Right cardiac atrium (tissue), 5 donors: ENCODE data around the gene ABCA9. TPM values are rescaled to one million over a fixed set of nuclear protein-coding genes. Genes with fewer than 3 reads are reported as not detected.
A peak's percentile ranks its signal among the peaks of the same experiment; 100 is the strongest.
"Not testable (repeated sequence)": the region's sequence is repeated elsewhere in the genome, so short reads cannot be mapped to it uniquely, and the experiment has no call there.

ENCODE experiments used
- ATAC-seq, 2 donors: fragments of 200-7000 bp; cut with Tn5 transposase; one replicate each; pipeline versions ENCODE4 v1.8.0 to v1.9.1; 2020; ENCODE audit warnings: moderate library complexity in 2 of 2, mild to moderate bottlenecking in 1 of 2
- DNase-seq, 3 donors: peaks; one replicate each; pipeline ENCODE4 v3.0.0-alpha.2; 2020
- H3K27ac ChIP-seq: one replicate; pipeline ENCODE4 v1.5.1; 2013; ENCODE audit warnings: mild to moderate bottlenecking, low read length, control low read depth, moderate library complexity
- H3K27me3 ChIP-seq: one replicate; pipeline ENCODE4 v1.6.1; 2013; ENCODE audit not compliant: control insufficient read depth, insufficient read depth
- H3K4me1 ChIP-seq: one replicate; pipeline ENCODE4 v1.6.1; 2013; ENCODE audit warnings: low read length; ENCODE audit not compliant: control insufficient read depth, insufficient read depth
- H3K4me3 ChIP-seq: one replicate; pipeline ENCODE4 v1.5.1; 2013; ENCODE audit warnings: low read length, control low read depth
- H3K9me3 ChIP-seq: one replicate; pipeline ENCODE4 v1.6.1; 2013; ENCODE audit warnings: low read length; ENCODE audit not compliant: control insufficient read depth
- WGBS: extraction: QIAGEN DNeasy Blood & Tissue Kit; methylation state at CpG from one replicate; pipeline ENCODE4 v1.1.7; 2013; 5-methylcytosine and 5-hydroxymethylcytosine counted together
- intact Hi-C, 4 donors: fragments of 100-400 bp; cut with DNase I; formaldehyde crosslinking; loops; one replicate each; pipeline versions ENCODE4 v1.11.0 to v1.14.0; 2022 to 2023
- polyA plus RNA-seq: library from polyadenylated mRNA; stranded (reverse); fragments of 200-250 nt; gene quantifications from one replicate; pipeline ENCODE4 v1.2.3, GENCODE V29; 2013
- total RNA-seq, 4 donors: library from RNA; stranded (reverse); fragmentation: NEBNext Ultra II Directional; extraction: Animal tissue kit (Norgen Biotek cat#: 25700); gene quantifications; one replicate each; pipeline ENCODE4 v1.2.1, GENCODE V29; 2021
- donor health status: healthy with polysubstance abuse.
- donor health status: DM: no; HTN: yes; CAD: no.
- donor health status: DM: no; HTN: no; CAD: no.
- donor health status: DM: no; HTN: yes; CAD: no; lungs with severe emphysema.
- donor health status: DM: yes; HTN: yes; CAD: no.

ABCA9 gene
- total and polyA plus RNA-seq, 5 donors: 14.5 to 29.5 (median 27.8) TPM

DNA sequence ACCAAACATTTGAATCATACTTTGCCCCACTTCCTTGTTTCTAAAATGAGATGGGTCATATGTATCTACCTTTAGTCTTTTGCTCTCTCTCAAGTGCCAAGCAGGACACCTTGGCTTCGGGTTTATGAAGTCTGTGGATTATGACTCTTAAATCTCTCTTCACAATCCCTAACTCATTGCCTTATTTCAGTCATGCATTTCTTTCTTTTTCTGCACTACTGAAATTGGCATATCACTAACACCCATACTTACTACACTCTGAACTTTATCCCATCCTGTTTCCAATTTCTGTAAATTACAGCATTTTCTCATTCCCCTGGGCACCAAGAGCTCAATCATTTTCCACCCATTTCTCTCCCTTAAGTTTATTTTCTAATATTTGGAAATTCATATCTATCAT lies 42.0 kb downstream of the ABCA9 start:
- Histone ChIP-seq H3K4me3 (no peak overlapping the region), H3K27ac (no peak overlapping the region), H3K4me1 (no peaks in the 10 kb centered on the region), H3K9me3 (no peaks in the 10 kb centered on the region), H3K27me3 (no peaks in the 10 kb centered on the region)
- WGBS: 75% methylated on average over 1 of the region's 1 CpG
- ATAC-seq (no peak), DNase-seq (no peak)
- intact Hi-C loops: no loop called here

DNA sequence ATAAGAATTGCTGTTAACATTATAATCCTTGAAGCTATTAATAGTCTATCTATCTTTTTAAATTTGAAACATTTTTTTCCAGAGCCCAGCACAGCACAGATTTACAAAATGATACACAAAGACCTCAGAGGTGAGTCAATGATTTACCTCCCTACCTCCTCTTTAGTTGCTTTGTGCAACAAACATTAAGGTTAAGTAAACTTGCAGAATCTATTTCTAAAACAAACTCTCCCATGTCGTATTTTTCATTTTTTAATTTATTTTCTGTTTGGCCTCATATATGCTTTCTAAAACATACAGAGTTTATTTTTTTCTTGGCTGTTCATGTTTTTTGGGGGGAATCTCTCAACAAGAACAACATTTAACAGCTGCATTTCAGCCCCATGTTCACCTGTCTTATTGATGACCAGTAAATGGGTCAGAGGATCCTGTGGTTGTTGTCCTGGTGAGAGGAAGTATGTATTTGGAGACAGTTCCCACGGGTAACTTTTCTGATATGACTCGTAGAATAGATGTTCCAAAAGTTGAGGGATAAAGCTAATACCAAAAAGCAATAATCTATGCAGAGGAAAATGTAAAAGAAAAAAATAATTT lies 42.6 kb downstream of the ABCA9 start:
- H3K4me3 ChIP-seq: no peak overlapping the region
- no peak for ATAC-seq
- WGBS: 77% methylated on average over 3 of the region's 3 CpGs
- H3K4me1 ChIP-seq: no peaks in the 10 kb centered on the region
- no peaks in the 10 kb centered on the region for H3K27me3 ChIP-seq
- intact Hi-C loops: no loop called here
- no peaks in the 10 kb centered on the region for H3K9me3 ChIP-seq
- DNase-seq: no peak
- H3K27ac ChIP-seq: no peak overlapping the region

DNA sequence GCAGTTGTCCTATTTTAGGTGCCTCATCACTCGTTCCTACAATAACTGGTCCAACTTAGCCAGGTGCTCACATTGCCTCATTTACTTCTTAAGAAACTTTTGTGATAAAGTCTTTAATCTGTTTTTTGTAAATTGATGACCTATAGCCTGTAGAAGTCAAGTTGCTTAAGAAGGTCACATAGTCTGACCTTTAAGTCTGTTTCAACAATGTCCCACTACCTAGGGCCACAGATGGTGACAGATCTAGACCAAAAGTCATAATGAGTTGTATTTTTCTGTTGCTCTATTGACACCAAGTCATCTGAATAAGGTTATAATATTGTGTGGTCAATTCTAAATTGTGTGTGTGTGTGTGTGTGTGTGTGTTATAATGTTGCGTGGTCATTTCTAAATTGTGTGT lies 45.1 kb downstream of the ABCA9 start:
- intact Hi-C loops: no loop called here
- DNase-seq (no peak), ATAC-seq (no peak)
- Histone ChIP-seq H3K9me3 (no peaks in the 10 kb centered on the region), H3K4me3 (no peak overlapping the region), H3K27ac (no peak overlapping the region), H3K4me1 (no peaks in the 10 kb centered on the region), H3K27me3 (no peaks in the 10 kb centered on the region)
- 91% methylated on average over 2 of the region's 2 CpGs for WGBS

DNA sequence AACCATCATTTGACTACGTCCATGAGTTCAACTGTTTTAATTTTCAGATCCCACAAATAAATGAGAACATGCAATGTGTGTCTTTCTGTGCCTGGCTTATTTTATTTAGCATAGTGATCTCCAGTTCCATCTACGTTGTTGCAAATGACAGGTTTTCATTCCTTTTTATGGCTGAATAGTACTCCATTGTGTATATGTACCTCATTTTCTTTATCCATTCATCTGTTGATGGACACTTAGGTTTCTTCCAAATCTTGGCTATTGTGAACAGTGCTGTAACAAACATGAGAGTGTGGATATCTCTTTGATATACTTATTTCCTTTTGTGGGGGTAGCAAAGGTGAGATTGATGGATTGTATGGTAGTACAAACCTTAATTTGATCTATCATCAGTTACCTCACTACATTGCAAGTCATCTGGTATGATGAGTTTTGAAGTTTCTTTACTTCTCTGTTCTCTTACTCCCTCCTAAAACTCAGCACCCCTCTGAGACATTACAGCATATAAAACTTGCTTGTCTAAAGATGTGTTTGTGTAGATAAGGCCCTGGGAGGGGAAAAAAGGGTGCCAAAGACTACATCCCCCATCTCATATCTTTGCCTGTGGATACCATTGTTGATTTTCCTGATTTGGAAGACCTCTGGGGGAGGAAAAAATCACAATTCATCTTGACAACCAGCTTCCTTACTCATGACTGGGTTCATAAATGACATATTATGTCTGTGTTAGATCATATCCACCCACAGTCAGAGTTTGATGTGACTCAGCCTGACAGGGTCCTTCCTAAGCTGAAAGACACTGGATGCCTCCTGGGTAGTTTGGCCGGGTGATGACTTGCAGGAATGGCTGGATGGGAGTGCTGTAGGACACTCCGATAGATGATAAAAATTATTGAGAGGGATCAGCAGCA lies 47.6 kb downstream of the ABCA9 start:
- 81% methylated on average over 4 of the region's 4 CpGs for WGBS
- no peak overlapping the region for H3K4me3 ChIP-seq
- no peaks in the 10 kb centered on the region for H3K27me3 ChIP-seq
- no peaks in the 10 kb centered on the region for H3K4me1 ChIP-seq
- ATAC-seq (no peak), DNase-seq (no peak)
- intact Hi-C loops: no loop called here
- no peak overlapping the region for H3K27ac ChIP-seq
- H3K9me3 ChIP-seq: no peaks in the 10 kb centered on the region

DNA sequence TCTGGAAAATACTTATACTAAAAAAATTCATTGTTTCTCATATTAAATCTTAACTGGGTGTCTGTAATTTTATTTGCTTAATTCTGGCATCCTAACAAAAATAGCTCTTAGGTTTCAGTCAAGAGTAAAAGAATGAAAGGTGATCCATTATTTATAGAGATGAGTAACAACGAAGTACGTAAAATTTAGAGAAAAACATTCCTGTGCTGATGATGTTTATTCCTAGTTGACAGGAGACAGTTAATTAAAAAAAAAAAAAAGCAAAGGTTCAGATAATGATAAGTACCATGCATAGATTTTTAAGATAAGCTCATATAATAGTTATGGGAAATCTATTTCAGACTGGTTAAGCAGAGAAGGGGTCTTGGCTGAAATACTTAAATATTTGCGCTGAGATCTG lies 50.8 kb downstream of the ABCA9 start:
- Histone ChIP-seq H3K4me1 (no peaks in the 10 kb centered on the region), H3K27ac (no peak overlapping the region), H3K27me3 (no peaks in the 10 kb centered on the region), H3K4me3 (no peak overlapping the region), H3K9me3 (no peaks in the 10 kb centered on the region)
- DNase-seq (no peak), ATAC-seq (no peak)
- WGBS: 94% methylated on average over 3 of the region's 3 CpGs
- intact Hi-C loops: no loop called here

DNA sequence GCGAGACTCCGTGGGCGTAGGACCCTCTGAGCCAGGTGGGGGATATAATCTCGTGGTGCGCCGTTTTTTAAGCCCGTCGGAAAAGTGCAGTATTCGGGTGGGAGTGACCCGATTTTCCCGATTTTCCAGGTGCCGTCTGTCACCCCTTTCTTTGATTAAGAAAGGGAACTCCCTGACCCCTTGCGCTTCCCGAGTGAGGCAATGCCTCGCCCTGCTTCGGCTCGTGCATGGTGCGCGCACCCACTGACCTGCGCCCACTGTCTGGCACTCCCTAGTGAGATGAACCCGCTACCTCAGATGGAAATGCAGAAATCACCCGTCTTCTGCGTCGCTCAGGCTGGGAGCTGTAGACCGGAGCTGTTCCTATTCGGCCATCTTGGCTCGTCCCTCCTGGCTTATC lies 56.0 kb downstream of the ABCA9 start:
- H3K4me3 ChIP-seq, ATAC-seq, H3K27me3 ChIP-seq, H3K9me3 ChIP-seq, DNase-seq, H3K27ac ChIP-seq, H3K4me1 ChIP-seq, intact Hi-C loops: not testable (repeated sequence)
- 94% methylated on average over 22 of the region's 27 CpGs for WGBS

DNA sequence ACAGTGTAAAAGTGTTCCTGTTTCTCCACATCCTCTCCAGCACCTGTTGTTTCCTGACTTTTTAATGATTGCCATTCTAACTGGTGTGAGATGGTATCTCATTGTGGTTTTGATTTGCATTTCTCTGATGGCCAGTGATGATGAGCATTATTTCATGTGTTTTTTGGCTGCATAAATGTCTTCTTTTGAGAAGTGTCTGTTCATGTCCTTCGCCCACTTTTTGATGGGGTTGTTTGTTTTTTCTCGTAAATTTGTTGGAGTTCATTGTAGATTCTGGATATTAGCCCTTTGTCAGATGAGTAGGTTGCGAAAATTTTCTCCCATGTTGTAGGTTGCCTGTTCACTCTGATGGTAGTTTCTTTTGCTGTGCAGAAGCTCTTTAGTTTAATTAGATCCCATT lies 61.0 kb downstream of the ABCA9 start:
- intact Hi-C loops, H3K9me3 ChIP-seq, ATAC-seq, H3K27me3 ChIP-seq, H3K27ac ChIP-seq, H3K4me1 ChIP-seq, H3K4me3 ChIP-seq, DNase-seq: not testable (repeated sequence)
- WGBS: 87% methylated on average over 3 of the region's 3 CpGs

DNA sequence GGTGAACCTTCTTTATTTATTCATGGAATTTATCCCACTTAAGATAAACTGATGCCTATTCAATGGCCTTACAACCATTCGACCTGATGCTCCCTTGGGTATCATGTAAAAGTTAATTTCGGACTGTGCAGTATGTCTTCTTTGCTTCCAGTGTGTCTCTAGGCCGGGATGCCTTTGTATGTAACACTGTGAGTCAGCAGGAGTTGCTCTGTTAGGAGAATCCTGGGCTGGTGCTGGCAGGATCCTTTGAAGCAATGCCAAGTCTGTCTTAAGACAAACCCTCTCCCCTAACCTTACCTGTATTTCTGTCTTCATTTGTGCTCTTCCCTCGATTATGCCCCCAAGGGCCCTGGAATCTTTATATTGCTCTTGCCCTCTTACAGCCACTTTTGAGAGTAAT lies 67.6 kb downstream of the ABCA9 start:
- Histone ChIP-seq H3K27me3 (no peaks in the 10 kb centered on the region), H3K4me3 (no peak overlapping the region), H3K27ac (no peak overlapping the region), H3K4me1 (no peaks in the 10 kb centered on the region), H3K9me3 (no peaks in the 10 kb centered on the region)
- no peak for DNase-seq
- WGBS: 70% methylated on average over 4 of the region's 4 CpGs
- intact Hi-C loops: no loop called here
- ATAC-seq: no peak

DNA sequence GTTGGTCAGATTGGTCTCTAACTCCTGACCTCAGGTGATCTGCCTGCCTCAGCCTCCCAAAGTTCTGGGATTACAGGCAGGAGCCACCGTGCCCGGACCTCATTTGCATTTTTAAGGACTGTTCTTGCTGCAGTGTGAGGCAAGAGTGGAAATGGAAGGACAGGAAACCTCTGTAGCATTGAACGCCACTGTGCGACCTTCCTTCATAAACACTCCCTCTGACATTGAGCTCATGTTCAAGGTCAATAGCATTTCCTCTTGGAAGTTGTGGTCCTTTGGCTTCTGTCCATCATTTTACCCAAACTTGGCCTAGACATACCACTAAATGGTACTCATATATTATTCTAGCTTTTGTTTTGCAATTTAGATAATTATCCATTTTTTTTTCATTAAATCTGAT lies 72.8 kb downstream of the ABCA9 start:
- H3K27ac ChIP-seq: no peak overlapping the region
- ATAC-seq (no peak), DNase-seq (no peak)
- no peaks in the 10 kb centered on the region for H3K4me1 ChIP-seq
- no peaks in the 10 kb centered on the region for H3K9me3 ChIP-seq
- no peak overlapping the region for H3K4me3 ChIP-seq
- no peaks in the 10 kb centered on the region for H3K27me3 ChIP-seq
- WGBS: 74% methylated on average over 4 of the region's 4 CpGs
- intact Hi-C loops: no loop called here

DNA sequence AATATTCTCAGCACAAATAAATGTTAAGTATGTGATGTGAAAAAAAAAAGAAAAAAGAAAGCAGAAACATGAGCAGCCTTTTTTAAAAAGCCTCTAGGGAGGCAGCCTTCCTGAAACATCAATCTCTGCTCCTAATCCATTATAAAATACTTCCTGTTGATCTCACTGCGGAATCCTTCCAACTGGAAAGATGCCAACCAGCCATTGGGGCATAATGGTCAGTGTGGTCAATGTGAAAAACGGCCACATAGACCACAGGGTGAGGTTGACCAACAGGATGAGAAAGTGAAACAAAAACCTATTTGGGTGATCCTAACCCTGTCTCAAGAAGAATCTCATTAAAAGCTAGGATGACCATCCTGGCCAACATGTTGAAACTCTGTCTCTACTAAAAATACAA lies 79.4 kb downstream of the ABCA9 start:
- Histone ChIP-seq H3K27me3 (no peaks in the 10 kb centered on the region), H3K4me3 (no peak overlapping the region), H3K27ac (peak overlapping the region; percentile 58), H3K9me3 (no peaks in the 10 kb centered on the region), H3K4me1 (peaks cover 2% of the 10 kb centered on the region)
- WGBS: 24% methylated on average over 2 of the region's 2 CpGs
- intact Hi-C loops: no loop called here
- ATAC-seq: peak; percentile 87 to 88
- DNase-seq: peak in 2 of 3 donors; percentile 51 to 68

DNA sequence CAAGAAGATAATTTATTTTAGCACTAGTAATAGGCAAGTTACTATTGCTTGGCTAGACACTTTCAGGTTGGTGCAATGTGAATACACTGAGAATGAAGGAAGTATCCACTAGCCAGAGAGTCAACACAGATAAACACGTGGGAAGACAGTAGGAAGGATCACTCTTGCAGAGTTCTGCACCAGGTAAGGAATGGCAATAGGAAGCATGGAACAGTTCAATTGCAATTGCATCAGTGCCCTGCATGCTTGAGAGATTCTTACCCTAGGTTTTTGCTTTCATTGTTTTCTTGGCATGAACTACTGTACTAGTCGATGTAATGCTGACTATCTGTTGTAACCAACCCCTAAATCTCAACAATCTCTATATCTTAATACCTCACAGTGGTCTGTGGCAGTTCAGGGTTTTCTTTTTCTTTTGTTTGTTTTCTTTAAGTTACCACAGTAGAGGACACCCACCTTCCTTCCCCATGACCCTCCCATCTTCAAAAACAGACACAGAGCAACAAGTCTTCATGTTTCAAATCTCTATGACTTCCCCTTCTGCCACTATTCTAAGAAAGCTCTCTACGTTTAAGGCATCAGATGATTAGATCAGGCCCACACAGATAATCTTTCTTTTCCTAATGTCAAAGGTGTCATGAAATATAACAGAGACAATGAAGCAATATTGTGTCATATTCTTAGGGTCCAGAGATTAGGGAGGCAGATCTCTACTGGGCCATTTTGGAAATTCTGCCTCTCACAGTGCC lies 87.5 kb downstream of the ABCA9 start:
- intact Hi-C loops: loop anchor here (5.0 to 10.0 kb wide), 3 partner anchors 196 to 262 kb away; no protein-coding TSS in a partner anchor
- WGBS: 39% methylated on average over 3 of the region's 3 CpGs
- no peak overlapping the region for H3K27ac ChIP-seq

More for the DNA sequence above, 87.5 kb downstream of the ABCA9 start:
- no peak for ATAC-seq
- Histone ChIP-seq H3K4me1 (no peaks in the 10 kb centered on the region), H3K27me3 (no peaks in the 10 kb centered on the region), H3K9me3 (no peaks in the 10 kb centered on the region), H3K4me3 (no peak overlapping the region)
- DNase-seq: no peak
